Panc1 (cell line): ENCODE measurements around the gene CHST12. TPM values are rescaled to one million over a fixed set of nuclear protein-coding genes. Genes with fewer than 3 reads are reported as not detected.
"Not testable (repeated sequence)": the region's sequence is repeated elsewhere in the genome, so short reads cannot be mapped to it uniquely, and the experiment has no call there.

ENCODE experiments used
- ATAC-seq: fragments of 200-7000 bp; cut with Tn5 transposase; 2 replicates; pipeline ENCODE4 v1.9.1; 2020; ENCODE audit warnings: mild to moderate bottlenecking, moderate library complexity
- BruUV-seq: library from RNA; stranded (reverse); fragments of 400-500 nt; replicated peaks from 2 replicates; lab custom pipeline; 2021; lab: Mats Ljungman, UMichigan
- CTCF ChIA-PET: fragments of 300-600 bp; sonication (Branson Sonifier 250); formaldehyde crosslinking; loops from one replicate; lab custom pipeline; 2022; ENCODE audit warnings: antibody characterized with exemption; lab: Charles Lee
- POLR2A ChIA-PET: fragments of 300-600 bp; sonication (Branson Sonifier 250); formaldehyde crosslinking; loops from one replicate; lab custom pipeline; 2022; ENCODE audit warnings: antibody characterized with exemption; lab: Charles Lee
- DNase-seq: peaks from one replicate; pipeline ENCODE4 v3.0.0-alpha.2; 2010; ENCODE audit warnings: low read depth, low spot score
- H3K27ac ChIP-seq: 2 replicates; pipeline ENCODE4 v1.5.1; 2011; ENCODE audit warnings: mild to moderate bottlenecking, low read length, inconsistent platforms
- H3K27me3 ChIP-seq: fragments of 200-500 bp; sonication (Bioruptor generic); 2 replicates; pipeline ENCODE4 v1.6.0; 2014; ENCODE audit warnings: low read length, inconsistent platforms; ENCODE audit not compliant: control insufficient read depth, insufficient read depth
- H3K36me3 ChIP-seq: fragments of 200-500 bp; sonication (Bioruptor generic); 2 replicates; pipeline ENCODE4 v1.5.1; 2014; ENCODE audit warnings: inconsistent platforms, mild to moderate bottlenecking, low read length, moderate library complexity; ENCODE audit not compliant: control insufficient read depth, insufficient read depth
- H3K4me1 ChIP-seq: 2 replicates; pipeline ENCODE4 v1.5.1; 2011; ENCODE audit warnings: inconsistent platforms, mild to moderate bottlenecking, low read length, moderate library complexity; ENCODE audit not compliant: control insufficient read depth, insufficient read depth
- H3K4me3 ChIP-seq, 2 experiments: 2 replicates each; pipeline ENCODE4 v1.5.1; 2011 to 2012; ENCODE audit warnings: low read depth in 2 of 2, low read length in 2 of 2, mild to moderate bottlenecking in 2 of 2, inconsistent platforms in 1 of 2, moderate library complexity in 1 of 2
- H3K9me3 ChIP-seq: fragments of 200-500 bp; sonication (Bioruptor generic); 2 replicates; pipeline ENCODE4 v1.5.1; 2014; ENCODE audit warnings: low read depth, mild to moderate bottlenecking, inconsistent platforms, low read length, moderate library complexity; ENCODE audit not compliant: control insufficient read depth, insufficient read depth
- POLR2AphosphoS5 ChIP-seq: IDR thresholded peaks from 2 replicates; pipeline ENCODE4 v1.6.1; 2012; ENCODE audit warnings: mild to moderate bottlenecking, low read depth, low read length, moderate library complexity
- SIN3A ChIP-seq: IDR thresholded peaks from 2 replicates; pipeline ENCODE4 v1.6.1; 2012; ENCODE audit warnings: low read depth, mild to moderate bottlenecking, low read length, moderate library complexity, borderline replicate concordance; ENCODE audit not compliant: insufficient read depth
- TCF7L2 ChIP-seq: IDR thresholded peaks from 2 replicates; pipeline ENCODE4 v1.6.1; 2011; ENCODE audit warnings: mild to moderate bottlenecking, low read depth, low read length, inconsistent platforms
- in situ Hi-C: cut with HindIII; loops from 2 replicates; pipeline ENCODE4 v1.10.0; 2016; ENCODE audit warnings: low sequenced_read_pairs, low pct_unique_long_range_greater_than_20kb
- intact Hi-C: fragments of 100-400 bp; cut with micrococcal nuclease; formaldehyde crosslinking; loops from one replicate; pipeline ENCODE4 v1.10.0; 2022; ENCODE audit not compliant: unreplicated experiment
- total RNA-seq: library from RNA; stranded (reverse); gene quantifications from one replicate; pipeline ENCODE4 v1.2.1, GENCODE V29; 2021; ENCODE audit not compliant: unreplicated experiment
- TF ChIP-seq, protein P1 (sequence below), 2 experiments: IDR thresholded peaks; 2 replicates each; pipeline ENCODE4 v1.6.1; 2011 to 2012; ENCODE audit warnings: low read depth in 2 of 2, control low read depth in 1 of 2, low read length in 1 of 2, mild to moderate bottlenecking in 1 of 2, moderate library complexity in 1 of 2; ENCODE audit not compliant: insufficient read depth in 1 of 2
- TF ChIP-seq, protein P2 (sequence below): fragments of 450-650 bp; IDR thresholded peaks from 2 replicates; pipeline ENCODE4 v1.5.1; 2017; ENCODE audit warnings: mild to moderate bottlenecking

Gene CHST12
- total RNA-seq, 1 experiment from 2014 or later: 48.3 TPM

DNA sequence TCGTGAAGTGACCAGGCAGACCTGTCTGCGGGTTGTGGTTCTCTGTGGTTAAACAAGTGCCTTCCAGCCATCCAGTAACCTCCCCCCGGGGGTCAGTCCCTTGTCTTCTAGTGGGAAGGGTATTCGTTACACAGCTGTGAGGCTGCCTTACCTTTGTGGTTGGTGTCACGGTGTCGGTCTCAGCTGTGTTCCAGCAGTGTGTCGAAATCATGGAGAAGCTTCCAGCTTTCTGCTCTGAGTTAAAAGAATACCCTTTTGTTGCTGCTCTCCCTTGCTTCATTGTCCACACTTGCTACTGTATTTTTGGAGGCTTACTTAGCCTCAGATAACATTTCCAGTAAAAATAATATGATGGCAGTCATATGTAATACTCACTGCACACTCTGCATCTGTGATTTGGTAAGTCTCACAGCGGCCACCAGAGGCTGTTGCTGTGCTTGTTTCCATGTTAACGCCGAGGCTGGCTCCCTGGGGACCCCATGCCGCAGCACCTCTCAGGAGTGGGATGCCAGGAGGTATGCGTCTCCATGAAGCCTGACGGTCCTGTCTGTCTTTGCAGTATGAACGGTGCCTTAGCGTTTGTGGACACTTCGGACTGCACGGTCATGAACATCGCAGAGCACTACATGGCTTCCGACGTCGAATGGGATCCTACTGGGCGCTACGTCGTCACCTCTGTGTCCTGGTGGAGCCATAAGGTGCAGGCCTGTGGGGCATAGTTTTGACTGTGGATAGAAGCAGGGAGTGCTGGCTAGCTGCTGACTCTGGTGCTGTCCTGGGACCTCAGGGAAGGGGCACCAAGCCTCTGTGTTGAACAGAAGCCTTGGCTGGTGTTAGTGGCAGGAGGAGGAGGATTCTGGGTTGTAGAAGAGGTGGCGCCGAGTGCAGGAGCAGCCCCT, 28.3 kb upstream of the CHST12 start:
- in situ Hi-C loops: no loop called here
- CTCF ChIA-PET: no interaction called here
- no peak for ATAC-seq

DNA sequence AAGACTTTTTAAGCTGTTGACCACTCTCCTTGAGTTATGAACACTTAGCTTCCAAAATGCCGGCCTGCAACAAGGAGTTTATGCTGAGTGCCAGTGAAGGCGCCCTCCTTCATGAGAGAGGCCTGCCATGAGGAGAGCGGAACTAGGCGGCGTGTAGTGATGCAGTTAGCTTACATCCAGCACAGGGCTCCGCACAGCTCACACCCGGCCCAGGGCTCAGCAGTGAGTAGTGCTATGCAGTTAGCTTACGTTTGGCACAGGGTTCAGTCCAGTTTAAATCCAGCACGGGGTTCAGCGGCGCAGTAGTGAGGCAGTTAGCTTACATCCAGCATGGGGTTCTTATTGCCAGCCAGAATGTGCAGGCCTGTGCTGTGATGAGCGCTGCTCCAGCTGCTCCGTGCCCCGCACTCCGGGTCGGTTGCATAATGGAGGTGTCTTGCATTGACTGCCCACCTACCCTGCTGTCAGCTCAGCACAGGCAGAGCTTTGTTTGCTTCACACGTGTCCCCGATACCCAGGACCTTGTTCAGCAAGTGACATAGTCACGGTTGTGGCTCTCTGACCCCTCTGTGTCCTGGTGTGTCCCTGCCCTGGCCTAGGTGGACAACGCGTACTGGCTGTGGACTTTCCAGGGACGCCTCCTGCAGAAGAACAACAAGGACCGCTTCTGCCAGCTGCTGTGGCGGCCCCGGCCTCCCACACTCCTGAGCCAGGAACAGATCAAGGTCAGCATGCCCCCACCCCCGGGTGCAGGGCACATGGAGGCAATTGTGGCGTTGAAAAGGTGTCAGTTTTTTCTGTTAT, 26.9 kb upstream of the CHST12 start:
- Histone ChIP-seq H3K4me3 (no peak overlapping the region), H3K4me1 (no peaks in the 10 kb centered on the region), H3K27ac (no peak overlapping the region), H3K36me3 (peaks cover 48% of the 10 kb centered on the region), H3K9me3 (no peaks in the 10 kb centered on the region), H3K27me3 (no peaks in the 10 kb centered on the region)
- in situ Hi-C loops (no loop called here), intact Hi-C loops (no loop called here)
- CTCF ChIA-PET: interaction anchor here (0.7 kb wide), 1 partner anchor 22 kb away, joined by 5 read pairs; no protein-coding TSS in a partner anchor
- no peak; the same call in 1 of the 2 replicates for TF ChIP-seq POLR2AphosphoS5
- TF ChIP-seq, protein P1, sequence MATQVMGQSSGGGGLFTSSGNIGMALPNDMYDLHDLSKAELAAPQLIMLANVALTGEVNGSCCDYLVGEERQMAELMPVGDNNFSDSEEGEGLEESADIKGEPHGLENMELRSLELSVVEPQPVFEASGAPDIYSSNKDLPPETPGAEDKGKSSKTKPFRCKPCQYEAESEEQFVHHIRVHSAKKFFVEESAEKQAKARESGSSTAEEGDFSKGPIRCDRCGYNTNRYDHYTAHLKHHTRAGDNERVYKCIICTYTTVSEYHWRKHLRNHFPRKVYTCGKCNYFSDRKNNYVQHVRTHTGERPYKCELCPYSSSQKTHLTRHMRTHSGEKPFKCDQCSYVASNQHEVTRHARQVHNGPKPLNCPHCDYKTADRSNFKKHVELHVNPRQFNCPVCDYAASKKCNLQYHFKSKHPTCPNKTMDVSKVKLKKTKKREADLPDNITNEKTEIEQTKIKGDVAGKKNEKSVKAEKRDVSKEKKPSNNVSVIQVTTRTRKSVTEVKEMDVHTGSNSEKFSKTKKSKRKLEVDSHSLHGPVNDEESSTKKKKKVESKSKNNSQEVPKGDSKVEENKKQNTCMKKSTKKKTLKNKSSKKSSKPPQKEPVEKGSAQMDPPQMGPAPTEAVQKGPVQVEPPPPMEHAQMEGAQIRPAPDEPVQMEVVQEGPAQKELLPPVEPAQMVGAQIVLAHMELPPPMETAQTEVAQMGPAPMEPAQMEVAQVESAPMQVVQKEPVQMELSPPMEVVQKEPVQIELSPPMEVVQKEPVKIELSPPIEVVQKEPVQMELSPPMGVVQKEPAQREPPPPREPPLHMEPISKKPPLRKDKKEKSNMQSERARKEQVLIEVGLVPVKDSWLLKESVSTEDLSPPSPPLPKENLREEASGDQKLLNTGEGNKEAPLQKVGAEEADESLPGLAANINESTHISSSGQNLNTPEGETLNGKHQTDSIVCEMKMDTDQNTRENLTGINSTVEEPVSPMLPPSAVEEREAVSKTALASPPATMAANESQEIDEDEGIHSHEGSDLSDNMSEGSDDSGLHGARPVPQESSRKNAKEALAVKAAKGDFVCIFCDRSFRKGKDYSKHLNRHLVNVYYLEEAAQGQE (IDR thresholded peaks at IDR 0.05; ENCODE audit: insufficient read depth in 1 of 2, low read depth in 2 of 2, low read length in 1 of 2): 0 out of 4 replicates have a peak, but pooled peaks of 1 of the 2 experiments have one; percentile 12
- DNase-seq (no peak), ATAC-seq (peak; percentile 11; the same call in 1 of the 2 replicates)
- TSS peak; percentile 6 for BruUV-seq
- POLR2A ChIA-PET: interaction anchor here (0.6 kb wide), 1 partner anchor 21 kb away, joined by 3 read pairs; no protein-coding TSS in a partner anchor

More for the DNA sequence above, 28.3 kb upstream of the CHST12 start:
- no peaks in the 10 kb centered on the region for H3K27me3 ChIP-seq
- H3K36me3 ChIP-seq: peaks cover 48% of the 10 kb centered on the region
- H3K9me3 ChIP-seq: no peaks in the 10 kb centered on the region
- intact Hi-C loops: no loop called here
- BruUV-seq: no TSS peak
- TF ChIP-seq, protein P1 (IDR thresholded peaks at IDR 0.05; ENCODE audit: insufficient read depth in 1 of 2, low read depth in 2 of 2, low read length in 1 of 2): no peak
- TF ChIP-seq SIN3A (no peak), TCF7L2 (no peak), POLR2AphosphoS5 (no peak)
- TF ChIP-seq, protein P2, sequence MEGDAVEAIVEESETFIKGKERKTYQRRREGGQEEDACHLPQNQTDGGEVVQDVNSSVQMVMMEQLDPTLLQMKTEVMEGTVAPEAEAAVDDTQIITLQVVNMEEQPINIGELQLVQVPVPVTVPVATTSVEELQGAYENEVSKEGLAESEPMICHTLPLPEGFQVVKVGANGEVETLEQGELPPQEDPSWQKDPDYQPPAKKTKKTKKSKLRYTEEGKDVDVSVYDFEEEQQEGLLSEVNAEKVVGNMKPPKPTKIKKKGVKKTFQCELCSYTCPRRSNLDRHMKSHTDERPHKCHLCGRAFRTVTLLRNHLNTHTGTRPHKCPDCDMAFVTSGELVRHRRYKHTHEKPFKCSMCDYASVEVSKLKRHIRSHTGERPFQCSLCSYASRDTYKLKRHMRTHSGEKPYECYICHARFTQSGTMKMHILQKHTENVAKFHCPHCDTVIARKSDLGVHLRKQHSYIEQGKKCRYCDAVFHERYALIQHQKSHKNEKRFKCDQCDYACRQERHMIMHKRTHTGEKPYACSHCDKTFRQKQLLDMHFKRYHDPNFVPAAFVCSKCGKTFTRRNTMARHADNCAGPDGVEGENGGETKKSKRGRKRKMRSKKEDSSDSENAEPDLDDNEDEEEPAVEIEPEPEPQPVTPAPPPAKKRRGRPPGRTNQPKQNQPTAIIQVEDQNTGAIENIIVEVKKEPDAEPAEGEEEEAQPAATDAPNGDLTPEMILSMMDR: no peak
- no peak for DNase-seq
- no peak overlapping the region for H3K27ac ChIP-seq
- H3K4me3 ChIP-seq: no peak overlapping the region
- POLR2A ChIA-PET: no interaction called here
- H3K4me1 ChIP-seq: no peaks in the 10 kb centered on the region

DNA sequence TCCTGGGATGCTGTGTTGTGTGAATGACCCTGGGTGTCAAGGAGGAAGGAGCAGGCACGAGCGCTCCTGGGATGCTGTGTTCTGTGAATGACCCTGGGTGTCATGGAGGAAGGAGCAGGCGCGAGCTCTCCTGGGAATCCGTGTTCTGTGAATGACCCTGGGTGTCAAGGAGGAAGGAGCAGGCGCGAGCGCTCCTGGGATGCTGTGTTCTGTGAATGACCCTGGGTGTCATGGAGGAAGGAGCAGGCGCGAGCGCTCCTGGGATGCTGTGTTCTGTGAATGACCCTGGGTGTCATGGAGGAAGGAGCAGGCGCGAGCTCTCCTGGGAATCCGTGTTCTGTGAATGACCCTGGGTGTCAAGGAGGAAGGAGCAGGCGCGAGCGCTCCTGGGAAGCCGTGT, 25.9 kb upstream of the CHST12 start:
- peaks cover 41% of the 10 kb centered on the region for H3K36me3 ChIP-seq
- H3K27me3 ChIP-seq, ATAC-seq, DNase-seq, intact Hi-C loops, H3K9me3 ChIP-seq, H3K27ac ChIP-seq, H3K4me3 ChIP-seq, BruUV-seq, in situ Hi-C loops, H3K4me1 ChIP-seq: not testable (repeated sequence)
- ChIA-PET POLR2A (interaction anchor here (0.6 kb wide), 1 partner anchor 22 kb away, joined by 3 read pairs; no protein-coding TSS in a partner anchor), CTCF (interaction anchor here (0.7 kb wide), 1 partner anchor 21 kb away, joined by 5 read pairs; no protein-coding TSS in a partner anchor)
